ENCODE results near the gene SPOCD1. TPM values are rescaled to one million over a fixed set of nuclear protein-coding genes. Genes with fewer than 3 reads are reported as not detected.

Gene SPOCD1
- polyA plus RNA-seq, 1 experiment, result 78.8 TPM

DNA sequence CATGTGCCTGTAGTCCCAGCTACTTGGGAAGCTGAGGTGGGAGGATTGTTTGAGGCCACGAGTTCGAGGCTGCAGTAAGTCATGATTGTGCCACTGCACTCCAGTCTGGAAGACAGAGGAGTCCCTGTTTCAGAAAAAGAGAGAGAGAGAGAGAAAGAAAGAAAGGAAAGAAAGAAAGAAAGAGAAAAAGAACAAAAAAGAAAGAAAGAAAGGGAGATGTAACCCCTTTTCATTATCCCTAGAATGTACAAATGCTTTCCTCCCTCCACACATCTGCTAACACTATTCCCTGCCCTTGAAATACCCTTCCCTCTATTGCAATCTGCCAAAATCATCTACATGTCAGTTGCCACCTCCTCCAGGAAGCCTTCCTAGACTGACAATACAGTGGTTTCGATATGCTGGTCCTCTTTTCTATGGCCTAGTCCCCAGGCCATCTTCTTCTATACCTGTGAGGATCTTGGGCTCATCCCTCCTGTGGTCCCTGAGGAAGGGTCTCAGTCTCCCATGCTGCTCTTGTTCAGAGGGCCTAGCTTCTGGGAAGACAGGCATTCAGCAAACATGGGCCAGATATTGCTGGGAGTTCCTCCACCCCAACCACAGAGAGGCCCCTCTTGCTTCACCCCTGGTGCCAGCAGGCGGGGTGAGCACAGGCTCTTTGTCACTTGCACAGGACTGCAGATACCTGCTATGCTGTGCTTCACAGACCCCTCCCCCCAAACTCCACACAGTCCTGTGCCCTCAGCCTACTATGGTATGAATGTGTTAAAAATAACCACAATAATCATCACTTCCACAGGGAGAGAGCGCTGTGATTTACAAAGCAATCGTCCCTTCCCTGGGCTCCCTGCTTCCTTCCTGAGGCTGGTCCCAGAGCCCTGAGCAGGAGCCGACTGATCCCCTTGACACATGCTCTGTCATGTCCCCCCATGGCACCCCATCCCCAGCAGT, 65.8 kb downstream of the SPOCD1 start:
- POLR2A ChIA-PET, result interaction anchor here (1.0 to 1.2 kb wide), 2 partner anchors 11 to 49 kb away, joined by 3 read pairs; no protein-coding TSS in a partner anchor
- TF ChIP-seq CTCF (IDR thresholded peaks at IDR 0.05; ENCODE audit: low read depth, low read length), result no peak
- Histone ChIP-seq H3K27ac (ENCODE audit: low read depth, low read length) (no peak overlapping the region), H3K27me3 (ENCODE audit: control insufficient read depth, insufficient read depth, low read length) (no peaks in the 10 kb centered on the region), H3K4me3 (ENCODE audit: low read depth, low read length) (no peak overlapping the region), H3K9me3 (ENCODE audit: control insufficient read depth, insufficient read depth, low read length) (no peaks in the 10 kb centered on the region)
- no peak for DNase-seq (ENCODE audit: low read depth, low spot score)
- CTCF ChIA-PET, result interaction anchor here (0.8 kb wide), 1 partner anchor 12 kb away, joined by 4 read pairs; no protein-coding TSS in a partner anchor

DNA sequence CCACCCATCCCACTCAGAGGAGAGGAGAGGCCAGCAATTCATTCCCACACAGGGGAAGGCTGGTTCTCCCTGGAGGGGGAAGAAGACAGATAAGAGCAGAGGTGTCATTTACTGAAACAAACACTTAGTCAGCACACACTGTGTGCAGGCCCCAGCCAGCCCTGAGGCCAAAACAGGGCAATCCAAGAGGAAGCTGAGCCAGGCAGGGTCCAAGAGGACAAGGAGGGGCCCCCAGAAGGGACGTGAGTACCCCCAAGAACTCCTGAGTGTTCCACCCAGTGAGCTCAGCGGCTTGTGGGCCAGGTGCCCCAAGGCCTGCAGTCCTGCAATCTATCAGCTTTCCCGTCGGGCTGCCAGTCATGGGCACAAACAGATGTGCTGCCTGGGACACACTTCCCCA, 67.5 kb downstream of the SPOCD1 start:
- no peak for TF ChIP-seq CTCF (IDR thresholded peaks at IDR 0.05; ENCODE audit: low read depth, low read length)
- ChIA-PET CTCF (interaction anchor here (1.0 to 1.5 kb wide), 3 partner anchors 33 to 45 kb away, joined by 3 read pairs; partner anchors contain the start of gene COL16A1), POLR2A (no interaction called here)

GRCh38 chr1:31747304-31747703, 68.5 kb downstream of the SPOCD1 start:
- ChIA-PET CTCF (no interaction called here), POLR2A (no interaction called here)
- H3K27me3 ChIP-seq (ENCODE audit: control insufficient read depth, insufficient read depth, low read length), result no peaks in the 10 kb centered on the region
- no peak for DNase-seq (ENCODE audit: low read depth, low spot score)
- no peak for TF ChIP-seq CTCF (IDR thresholded peaks at IDR 0.05; ENCODE audit: low read depth, low read length)
- H3K27ac ChIP-seq (ENCODE audit: low read depth, low read length), result no peak overlapping the region
- no peaks in the 10 kb centered on the region; the same call in 1 of the 2 replicates for H3K9me3 ChIP-seq (ENCODE audit: control insufficient read depth, insufficient read depth, low read length)
- H3K4me3 ChIP-seq (ENCODE audit: low read depth, low read length), result no peak overlapping the region

More for the DNA sequence above, 67.5 kb downstream of the SPOCD1 start:
- Histone ChIP-seq H3K9me3 (ENCODE audit: control insufficient read depth, insufficient read depth, low read length) (no peaks in the 10 kb centered on the region), H3K27ac (ENCODE audit: low read depth, low read length) (no peak overlapping the region), H3K27me3 (ENCODE audit: control insufficient read depth, insufficient read depth, low read length) (no peaks in the 10 kb centered on the region), H3K4me3 (ENCODE audit: low read depth, low read length) (no peak overlapping the region)
- no peak for DNase-seq (ENCODE audit: low read depth, low spot score)

DNA sequence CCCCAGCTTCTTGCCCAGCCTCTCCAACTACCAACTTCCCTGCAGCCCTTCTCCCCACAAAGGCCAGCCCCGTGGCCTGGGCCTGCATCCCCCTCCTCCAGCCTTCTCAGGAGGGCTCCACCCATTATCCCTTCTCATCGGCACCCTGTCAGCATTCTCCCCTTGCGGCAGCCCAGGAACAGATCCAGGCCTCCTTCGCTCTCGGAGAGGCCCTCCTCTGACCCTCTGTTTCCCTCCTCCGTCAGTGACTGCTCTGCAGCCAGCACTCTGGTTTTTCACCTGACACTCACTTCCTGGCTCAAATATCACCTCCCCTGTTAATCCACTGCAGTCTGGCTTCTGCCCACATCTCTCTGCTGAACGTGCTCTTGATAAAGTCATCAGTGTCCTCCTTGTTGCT, 69.1 kb downstream of the SPOCD1 start:
- Histone ChIP-seq H3K27ac (ENCODE audit: low read depth, low read length) (no peak overlapping the region), H3K9me3 (ENCODE audit: control insufficient read depth, insufficient read depth, low read length) (no peaks in the 10 kb centered on the region; the same call in 1 of the 2 replicates), H3K27me3 (ENCODE audit: control insufficient read depth, insufficient read depth, low read length) (no peaks in the 10 kb centered on the region), H3K4me3 (ENCODE audit: low read depth, low read length) (no peak overlapping the region)
- TF ChIP-seq CTCF (IDR thresholded peaks at IDR 0.05; ENCODE audit: low read depth, low read length), result no peak
- no peak for DNase-seq (ENCODE audit: low read depth, low spot score)
- POLR2A ChIA-PET, result no interaction called here
- CTCF ChIA-PET, result interaction anchor here (1.7 to 3.4 kb wide), 8 partner anchors 13 to 257 kb away, joined by 4 to 28 read pairs (median 18); no protein-coding TSS in a partner anchor

Measured in AG04450 (cell line).